Activated CD4-positive, alpha-beta T cell treated with anti-CD3 and anti-CD28 coated beads, Interleukin-2, Interleukin-6, amounts not matched to agents 100 ng/mL and 50 ng/mL, durations not matched to agents 16 hours and 8 hours (primary cell): ENCODE results near the gene CDCA5.

Experiments
- DNase-seq: peaks from one replicate; pipeline ENCODE4 v3.0.0-alpha.2; 2020

The CDCA5 gene

GRCh38 chr11:65104628-65105027, 20.8 kb upstream of the CDCA5 start:
- DNase-seq: no peak

- no peak for DNase-seq
Observed at GRCh38 chr11:65103476-65103875, 19.6 kb upstream of the CDCA5 start.

GRCh38 chr11:65102142-65103095, 18.6 kb upstream of the CDCA5 start:
- DNase-seq: no peak

DNA sequence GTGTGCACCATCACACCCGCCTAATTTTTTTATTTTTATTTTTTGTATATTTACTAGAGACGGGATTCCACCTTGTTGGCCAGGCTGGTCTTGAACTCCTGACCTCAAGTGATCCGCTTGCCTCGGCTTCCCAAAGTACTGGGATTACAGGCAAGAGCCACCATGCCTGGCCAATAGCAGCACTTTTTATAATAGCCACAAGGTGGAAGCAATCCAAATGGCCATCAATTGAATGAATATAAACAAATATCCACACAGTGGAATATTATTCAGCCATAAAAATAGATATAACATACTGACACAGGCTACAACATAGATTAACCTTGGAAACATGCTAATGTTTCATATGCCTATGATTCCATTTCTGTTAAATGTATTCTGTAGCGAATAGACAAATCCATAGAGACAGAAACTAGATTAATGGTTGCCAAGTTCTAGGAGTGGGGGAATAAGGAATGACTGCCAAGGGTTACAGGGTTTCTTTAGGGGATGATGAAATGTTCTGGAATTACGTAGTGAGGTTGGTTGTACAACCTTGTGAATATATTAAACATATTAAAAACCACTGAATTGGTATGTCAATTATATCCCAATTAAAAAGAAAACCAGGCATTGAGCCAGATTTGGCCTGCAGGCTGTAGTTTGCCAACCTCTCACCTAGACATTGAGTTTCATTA, 17.0 kb upstream of the CDCA5 start:
- no peak for DNase-seq

DNA sequence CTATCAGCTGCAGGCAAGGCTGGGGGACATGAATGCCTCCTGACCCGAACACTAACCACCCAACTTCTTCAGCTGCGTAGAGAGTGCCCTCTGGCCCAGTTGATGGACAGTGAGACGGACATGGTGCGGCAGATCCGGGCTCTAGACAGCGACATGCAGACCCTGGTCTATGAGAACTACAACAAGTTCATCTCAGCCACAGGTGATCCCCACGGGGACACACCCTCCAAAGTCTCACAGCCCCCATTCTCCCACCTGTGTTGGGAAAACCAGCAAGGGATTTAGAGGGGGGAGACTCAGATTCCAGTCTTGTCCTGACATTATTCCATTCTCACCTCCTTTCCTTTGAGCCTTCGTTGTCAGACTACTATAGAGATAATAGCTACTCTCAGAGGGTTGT, 13.1 kb upstream of the CDCA5 start:
- DNase-seq: no peak

DNA sequence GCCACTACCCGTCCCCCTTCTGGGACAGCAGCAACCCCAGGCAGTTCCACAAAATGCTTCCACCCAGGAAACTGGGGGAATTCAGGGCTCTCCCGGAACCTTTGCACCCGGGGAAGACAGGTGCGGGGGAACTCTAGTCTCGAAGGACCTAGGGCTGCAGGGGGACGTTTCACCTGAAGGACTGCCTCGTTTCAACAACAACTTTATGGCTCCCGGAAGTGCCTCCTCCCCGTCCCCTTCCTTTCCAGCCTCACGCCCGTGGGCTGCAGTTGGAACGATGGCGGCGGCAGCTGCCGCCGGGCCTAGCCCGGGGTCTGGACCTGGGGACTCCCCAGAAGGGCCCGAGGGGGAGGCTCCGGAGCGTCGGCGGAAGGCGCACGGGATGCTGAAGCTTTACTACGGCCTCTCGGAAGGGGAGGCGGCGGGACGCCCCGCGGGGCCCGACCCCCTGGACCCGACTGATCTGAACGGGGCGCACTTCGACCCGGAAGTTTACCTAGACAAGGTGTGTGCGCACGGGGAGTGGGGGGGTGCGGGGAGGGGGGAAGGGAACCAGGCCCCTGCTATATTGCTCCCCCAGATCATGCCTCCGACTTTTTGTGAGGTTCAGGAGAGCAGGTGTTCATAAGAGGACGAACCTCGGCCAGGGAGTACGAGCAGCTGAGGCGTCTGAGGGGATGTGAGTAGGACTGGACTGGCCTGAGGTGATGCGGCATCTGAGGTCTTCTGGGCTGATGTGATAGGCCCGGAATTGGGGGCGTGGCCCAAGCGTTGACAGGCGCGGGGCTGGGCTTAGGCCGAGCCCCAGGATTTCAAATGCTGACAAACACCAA, 12.3 kb upstream of the CDCA5 start, which contains the start of gene VPS51:
VPS51 (plus strand) TSS at position 241 of the 833 bp plus-strand sequence; CDS start at position 278, 37 bp downstream.
- peak; percentile 91 for DNase-seq

GRCh38 chr11:65095427-65095826, 11.6 kb upstream of the CDCA5 start:
- no peak for DNase-seq

- DNase-seq: no peak
Observed at GRCh38 chr11:65090628-65091027, 6.8 kb upstream of the CDCA5 start.

- no peak for DNase-seq
Observed at GRCh38 chr11:65089621-65090020, 5.8 kb upstream of the CDCA5 start.

DNA sequence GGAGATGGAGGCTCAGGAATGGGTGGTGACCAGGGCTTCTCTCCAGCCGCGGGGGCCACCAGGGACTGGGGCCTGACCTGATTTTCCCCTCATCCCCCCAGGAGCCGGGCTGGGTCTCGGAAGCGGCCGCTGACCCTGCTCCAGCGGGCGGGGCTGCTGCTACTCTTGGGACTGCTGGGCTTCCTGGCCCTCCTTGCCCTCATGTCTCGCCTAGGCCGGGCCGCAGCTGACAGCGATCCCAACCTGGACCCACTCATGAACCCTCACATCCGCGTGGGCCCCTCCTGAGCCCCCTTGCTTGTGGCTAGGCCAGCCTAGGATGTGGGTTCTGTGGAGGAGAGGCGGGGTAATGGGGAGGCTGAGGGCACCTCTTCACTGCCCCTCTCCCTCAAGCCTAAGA, 4.0 kb upstream of the CDCA5 start:
- no peak for DNase-seq

DNA sequence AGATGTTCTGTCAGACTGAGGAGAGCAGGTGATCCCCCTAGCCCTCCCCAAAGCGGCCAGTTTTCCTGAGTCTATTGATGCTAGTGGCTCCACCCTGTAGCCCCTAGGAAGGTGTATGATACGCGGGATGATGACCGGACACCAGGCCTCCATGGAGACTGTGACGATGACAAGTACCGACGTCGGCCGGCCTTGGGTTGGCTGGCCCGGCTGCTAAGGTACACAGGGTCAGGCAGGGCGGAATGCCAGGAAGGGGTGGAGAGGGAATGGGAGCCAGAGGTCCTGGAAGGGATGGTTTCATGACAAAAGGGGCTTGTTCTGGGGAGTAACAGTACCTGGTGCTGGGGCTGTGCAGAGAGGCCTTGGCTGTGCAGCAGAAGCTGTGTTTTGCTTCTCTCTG, 3.4 kb upstream of the CDCA5 start:
- DNase-seq: no peak

DNA sequence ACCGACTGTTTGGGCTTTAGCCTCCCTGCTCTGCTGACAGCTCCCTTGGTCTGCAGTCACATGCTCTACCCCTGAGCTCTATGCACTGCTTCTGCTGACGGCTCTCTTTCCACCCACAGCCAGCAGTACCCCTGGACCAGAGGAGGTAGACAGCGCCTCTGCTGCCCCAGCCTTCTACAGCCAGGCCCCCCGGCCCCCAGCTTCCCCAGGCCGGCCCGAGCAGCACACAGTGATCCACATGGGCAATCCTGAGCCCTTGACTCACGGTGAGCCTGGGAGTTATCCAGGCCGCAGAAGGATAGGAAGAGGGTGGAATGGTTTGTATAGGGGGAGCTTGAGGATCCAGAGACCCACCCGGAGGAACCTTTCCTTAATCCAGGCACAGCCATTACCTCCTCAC, 3.0 kb upstream of the CDCA5 start:
- no peak for DNase-seq

GRCh38 chr11:65085446-65085845, 1.6 kb upstream of the CDCA5 start:
- no peak for DNase-seq

DNA sequence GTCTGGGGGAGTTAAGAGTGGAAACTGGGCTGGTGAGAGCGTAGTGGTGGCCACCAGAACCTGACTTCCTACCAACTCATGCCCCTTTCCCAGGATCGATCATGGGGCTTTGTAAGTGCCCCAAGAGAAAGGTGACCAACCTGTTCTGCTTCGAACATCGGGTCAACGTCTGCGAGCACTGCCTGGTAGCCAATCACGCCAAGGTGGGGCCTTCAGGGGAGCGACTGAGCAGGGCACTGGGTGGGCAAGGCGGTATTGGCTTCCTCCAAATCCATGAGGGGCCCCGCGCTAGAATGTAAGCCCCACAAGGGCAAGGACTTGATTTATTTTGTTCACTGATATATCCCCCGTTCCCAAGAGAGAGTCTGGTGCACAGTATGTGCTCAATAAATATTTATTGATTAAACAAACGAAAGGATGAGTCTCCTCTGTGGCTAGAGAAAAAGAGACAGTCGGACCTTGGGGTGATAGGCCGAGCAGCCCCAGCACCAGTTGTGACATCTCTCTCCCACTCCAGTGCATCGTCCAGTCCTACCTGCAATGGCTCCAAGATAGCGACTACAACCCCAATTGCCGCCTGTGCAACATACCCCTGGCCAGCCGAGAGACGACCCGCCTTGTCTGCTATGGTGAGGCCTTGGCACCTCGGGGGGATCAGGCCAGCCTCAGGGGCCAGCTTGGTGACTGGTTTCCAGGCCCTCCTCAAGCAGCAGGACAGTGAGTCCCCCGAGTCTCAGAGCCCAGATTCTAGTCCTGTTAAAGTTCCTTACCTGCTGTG, 947 bp upstream of the CDCA5 start:
- DNase-seq: no peak

DNA sequence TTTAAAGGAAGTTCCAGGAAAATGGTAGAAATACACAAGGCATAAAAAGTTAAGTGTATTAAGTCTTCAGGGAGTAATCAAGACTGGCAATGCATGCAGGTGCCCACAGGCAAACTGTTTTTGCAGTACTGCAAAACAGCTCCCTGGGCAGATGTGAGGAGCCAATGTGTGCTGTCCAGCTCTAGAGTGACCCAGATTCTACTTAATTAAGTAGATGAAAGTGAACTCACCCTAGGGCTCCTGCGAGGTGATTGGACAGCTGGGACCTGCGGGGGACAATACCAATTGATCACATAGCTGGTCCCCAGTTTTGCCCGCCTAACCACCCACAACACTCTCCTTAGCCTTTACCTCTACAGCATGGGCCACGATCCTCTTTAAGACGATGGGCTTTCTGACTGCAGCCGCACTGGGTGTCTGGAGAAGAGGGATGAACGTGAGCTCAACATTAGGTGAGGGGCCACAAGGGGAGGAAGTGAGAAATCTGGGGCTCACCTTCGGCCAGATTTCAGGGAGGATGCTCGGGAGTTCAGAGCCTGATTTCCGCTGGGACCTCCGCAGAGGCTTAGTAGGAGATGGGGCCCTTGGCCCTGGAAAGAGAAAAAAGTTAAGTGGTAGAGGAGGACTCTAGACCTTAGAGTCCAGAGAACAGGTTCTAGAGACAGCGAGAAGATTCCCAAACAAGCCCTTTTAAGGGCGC, 556 bp downstream of the CDCA5 start:
- DNase-seq: peak; percentile 17

- no peak for DNase-seq
Observed at GRCh38 chr11:65078786-65079342, 5.0 kb downstream of the CDCA5 start.

DNA sequence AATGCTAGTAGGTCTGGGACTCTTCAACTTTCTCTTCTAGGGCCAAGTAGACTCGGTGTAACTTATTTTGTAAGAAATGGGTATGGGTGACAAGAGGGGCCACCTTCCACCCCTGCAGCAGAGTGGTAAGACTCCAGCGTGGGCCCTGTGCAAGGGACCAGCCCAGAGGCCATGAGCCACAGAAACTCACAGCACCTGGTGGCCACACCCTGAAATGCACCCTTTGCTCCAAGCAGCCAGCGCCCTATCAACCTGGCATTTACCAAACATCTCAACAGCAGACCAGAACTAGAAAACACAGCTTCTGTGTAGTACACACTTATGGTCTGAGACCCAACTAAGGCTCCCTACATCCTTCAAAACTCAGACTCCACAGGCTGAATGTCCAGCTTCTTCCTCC, 5.7 kb downstream of the CDCA5 start:
- peak; percentile 71 for DNase-seq

GRCh38 chr11:65077451-65077850, 6.4 kb downstream of the CDCA5 start:
- no peak for DNase-seq

DNA sequence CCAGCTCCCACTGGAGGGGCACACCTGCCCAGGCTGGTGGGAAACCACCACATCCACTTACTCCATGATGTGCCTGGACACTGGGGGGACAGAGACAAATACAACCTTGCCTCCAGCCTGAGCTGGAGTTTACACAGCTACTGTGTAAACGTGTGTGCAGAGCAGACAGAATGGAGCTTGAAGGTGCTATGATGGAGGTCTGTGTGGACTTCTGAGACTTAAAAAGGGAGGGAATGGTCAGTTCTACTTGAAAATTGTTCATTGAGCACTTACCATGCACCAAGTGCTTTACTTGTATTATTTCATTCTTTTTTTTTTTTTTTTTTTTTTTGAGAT, 11.2 kb downstream of the CDCA5 start:
- DNase-seq: no peak

- DNase-seq: no peak
Observed at GRCh38 chr11:65071907-65072630, 11.8 kb downstream of the CDCA5 start.

DNA sequence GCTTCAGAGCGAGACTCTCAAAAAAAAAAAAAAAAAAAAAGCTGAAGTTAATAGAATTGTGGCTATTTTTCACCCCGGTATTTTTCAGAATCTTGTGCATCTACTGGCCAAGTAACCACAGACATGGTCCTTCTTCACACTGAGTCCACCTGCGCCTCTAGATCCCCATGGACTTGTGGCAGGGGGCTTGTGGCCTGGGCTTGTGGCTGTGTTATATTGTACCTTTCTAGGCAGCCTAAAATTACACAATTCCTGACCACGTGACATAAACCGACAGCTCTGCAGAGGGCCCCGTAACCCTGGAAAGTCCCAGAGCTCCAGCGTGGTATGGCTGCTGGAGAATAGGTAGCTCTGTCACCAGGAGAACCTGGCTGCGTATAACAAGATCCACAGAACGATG, 14.6 kb downstream of the CDCA5 start:
- DNase-seq: peak; percentile 33
